ENCODE measurements around the gene ZBTB25. TPM values are rescaled to one million over a fixed set of nuclear protein-coding genes. Genes with fewer than 3 reads are reported as not detected.

Gene ZBTB25
- total RNA-seq, 1 experiment from 2014 or later = 10.0 TPM

- CTCF ChIA-PET = no interaction called here
- no TSS peak for BruUV-seq (replicated peaks)
These were observed 63.1 kb downstream of the ZBTB25 start for GRCh38 chr14:64440494-64440893.

GRCh38 chr14:64439141-64439540, 64.5 kb downstream of the ZBTB25 start:
- Histone ChIP-seq H3K36me3 (ENCODE audit: control insufficient read depth, insufficient read depth, low read length) (peaks cover 2% of the 10 kb centered on the region), H3K4me3 (ENCODE audit: low read depth, low read length) (no peak overlapping the region), H3K4me1 (peaks cover 48% of the 10 kb centered on the region), H3K27me3 (replicated peaks; ENCODE audit: control insufficient read depth, insufficient read depth, low read length) (no peaks in the 10 kb centered on the region), H3K9me3 (no peaks in the 10 kb centered on the region)
- no peak for TF ChIP-seq CTCF (IDR thresholded peaks at IDR 0.05; ENCODE audit: insufficient read depth in 1 of 2, low read depth in 1 of 2, low read length in 1 of 2, severe bottlenecking in 1 of 2, unreplicated experiment in 1 of 2)
- intact Hi-C loops (cut with micrococcal nuclease; ENCODE audit: unreplicated experiment) = loop anchor here (2.0 kb wide), 1 partner anchor 26 kb away; the partner anchor contains the start of gene AKAP5
- no TSS peak for BruUV-seq (replicated peaks)
- POLR2A ChIA-PET = no interaction called here
- DNase-seq = no peak
- Mint-ChIP-seq H3K36me3 (ENCODE audit: insufficient read depth, unreplicated experiment) (peaks cover 93% of the 10 kb centered on the region), H3K4me3 (ENCODE audit: unreplicated experiment) (peak overlapping the region; percentile 58), H3K9me3 (ENCODE audit: unreplicated experiment) (no peaks in the 10 kb centered on the region), H3K27ac (ENCODE audit: unreplicated experiment) (peak overlapping the region; percentile 84), H3K27me3 (ENCODE audit: insufficient read depth, unreplicated experiment) (no peaks in the 10 kb centered on the region), H3K4me1 (ENCODE audit: low read depth, unreplicated experiment) (peaks cover 15% of the 10 kb centered on the region)
- CTCF ChIA-PET = no interaction called here

More at GRCh38 chr14:64440494-64440893, 63.1 kb downstream of the ZBTB25 start:
- POLR2A ChIA-PET = no interaction called here
- Histone ChIP-seq H3K9me3 (no peaks in the 10 kb centered on the region), H3K36me3 (ENCODE audit: control insufficient read depth, insufficient read depth, low read length) (peaks cover 2% of the 10 kb centered on the region), H3K4me1 (peaks cover 41% of the 10 kb centered on the region), H3K4me3 (ENCODE audit: low read depth, low read length) (no peak overlapping the region), H3K27me3 (replicated peaks; ENCODE audit: control insufficient read depth, insufficient read depth, low read length) (no peaks in the 10 kb centered on the region)
- Mint-ChIP-seq H3K9me3 (ENCODE audit: unreplicated experiment) (no peaks in the 10 kb centered on the region), H3K27me3 (ENCODE audit: insufficient read depth, unreplicated experiment) (no peaks in the 10 kb centered on the region), H3K4me3 (ENCODE audit: unreplicated experiment) (no peak overlapping the region), H3K36me3 (ENCODE audit: insufficient read depth, unreplicated experiment) (peaks cover 93% of the 10 kb centered on the region), H3K27ac (ENCODE audit: unreplicated experiment) (no peak overlapping the region), H3K4me1 (ENCODE audit: low read depth, unreplicated experiment) (peaks cover 9% of the 10 kb centered on the region)
- intact Hi-C loops (cut with micrococcal nuclease; ENCODE audit: unreplicated experiment) = no loop called here
- no peak for DNase-seq
- TF ChIP-seq CTCF (IDR thresholded peaks at IDR 0.05; ENCODE audit: insufficient read depth in 1 of 2, low read depth in 1 of 2, low read length in 1 of 2, severe bottlenecking in 1 of 2, unreplicated experiment in 1 of 2) = no peak

- Histone ChIP-seq H3K36me3 (ENCODE audit: control insufficient read depth, insufficient read depth, low read length) (peaks cover 2% of the 10 kb centered on the region), H3K4me3 (ENCODE audit: low read depth, low read length) (no peak overlapping the region), H3K27me3 (replicated peaks; ENCODE audit: control insufficient read depth, insufficient read depth, low read length) (no peaks in the 10 kb centered on the region), H3K9me3 (no peaks in the 10 kb centered on the region), H3K4me1 (peaks cover 53% of the 10 kb centered on the region)
- ChIA-PET POLR2A (interaction anchor here (0.5 to 1.0 kb wide), 7 partner anchors 9 to 502 kb away, joined by 3 to 10 read pairs (median 4); partner anchors contain the start of genes HSPA2 and MTHFD1), CTCF (interaction anchor here (0.6 to 1.0 kb wide), 3 partner anchors 8 to 77 kb away, joined by 3 to 10 read pairs (median 4); partner anchors contain the start of gene MTHFD1)
- peaks cover 92% of the 10 kb centered on the region for H3K36me3 Mint-ChIP-seq (ENCODE audit: insufficient read depth, unreplicated experiment)
- peak; percentile 74 to 77 for DNase-seq
- H3K27ac Mint-ChIP-seq (ENCODE audit: unreplicated experiment) = peak overlapping the region; percentile 84
- no peak for TF ChIP-seq CTCF (IDR thresholded peaks at IDR 0.05; ENCODE audit: insufficient read depth in 1 of 2, low read depth in 1 of 2, low read length in 1 of 2, severe bottlenecking in 1 of 2, unreplicated experiment in 1 of 2)
- no peaks in the 10 kb centered on the region for H3K9me3 Mint-ChIP-seq (ENCODE audit: unreplicated experiment)
- peak overlapping the region; percentile 58 for H3K4me3 Mint-ChIP-seq (ENCODE audit: unreplicated experiment)
- intact Hi-C loops (cut with micrococcal nuclease; ENCODE audit: unreplicated experiment) = loop anchor here (1.0 to 2.0 kb wide), 2 partner anchors 26 to 50 kb away; partner anchors contain the start of genes AKAP5 and MTHFD1
- no peaks in the 10 kb centered on the region for H3K27me3 Mint-ChIP-seq (ENCODE audit: insufficient read depth, unreplicated experiment)
- peaks cover 15% of the 10 kb centered on the region for H3K4me1 Mint-ChIP-seq (ENCODE audit: low read depth, unreplicated experiment)
- no TSS peak for BruUV-seq (replicated peaks)
These were observed 65.3 kb downstream of the ZBTB25 start for GRCh38 chr14:64438181-64438841.

Data from Caco-2 (cell line).